ENCODE results near the gene MUTYH. TPM values are rescaled to one million over a fixed set of nuclear protein-coding genes. Genes with fewer than 3 reads are reported as not detected.

Gene MUTYH
- total RNA-seq, 1 donor from 2014 or later = 61.3 TPM

GRCh38 chr1:45344499-45344898 is 4.3 kb upstream of the MUTYH start:
- H3K27me3 Mint-ChIP-seq = no peaks in the 10 kb centered on the region
- H3K4me3 Mint-ChIP-seq = no peak overlapping the region
- no peak overlapping the region for H3K27ac Mint-ChIP-seq
- H3K9me3 Mint-ChIP-seq = no peaks in the 10 kb centered on the region
- DNase-seq (ENCODE audit: extremely low spot score, unreplicated experiment) = no peak
- TF ChIP-seq, protein P1, sequence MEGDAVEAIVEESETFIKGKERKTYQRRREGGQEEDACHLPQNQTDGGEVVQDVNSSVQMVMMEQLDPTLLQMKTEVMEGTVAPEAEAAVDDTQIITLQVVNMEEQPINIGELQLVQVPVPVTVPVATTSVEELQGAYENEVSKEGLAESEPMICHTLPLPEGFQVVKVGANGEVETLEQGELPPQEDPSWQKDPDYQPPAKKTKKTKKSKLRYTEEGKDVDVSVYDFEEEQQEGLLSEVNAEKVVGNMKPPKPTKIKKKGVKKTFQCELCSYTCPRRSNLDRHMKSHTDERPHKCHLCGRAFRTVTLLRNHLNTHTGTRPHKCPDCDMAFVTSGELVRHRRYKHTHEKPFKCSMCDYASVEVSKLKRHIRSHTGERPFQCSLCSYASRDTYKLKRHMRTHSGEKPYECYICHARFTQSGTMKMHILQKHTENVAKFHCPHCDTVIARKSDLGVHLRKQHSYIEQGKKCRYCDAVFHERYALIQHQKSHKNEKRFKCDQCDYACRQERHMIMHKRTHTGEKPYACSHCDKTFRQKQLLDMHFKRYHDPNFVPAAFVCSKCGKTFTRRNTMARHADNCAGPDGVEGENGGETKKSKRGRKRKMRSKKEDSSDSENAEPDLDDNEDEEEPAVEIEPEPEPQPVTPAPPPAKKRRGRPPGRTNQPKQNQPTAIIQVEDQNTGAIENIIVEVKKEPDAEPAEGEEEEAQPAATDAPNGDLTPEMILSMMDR (conservative IDR thresholded peaks at IDR 0.05) = no peak
- H3K36me3 Mint-ChIP-seq = peaks cover 13% of the 10 kb centered on the region
- H3K4me1 Mint-ChIP-seq (ENCODE audit: unreplicated experiment) = peaks cover 23% of the 10 kb centered on the region

DNA sequence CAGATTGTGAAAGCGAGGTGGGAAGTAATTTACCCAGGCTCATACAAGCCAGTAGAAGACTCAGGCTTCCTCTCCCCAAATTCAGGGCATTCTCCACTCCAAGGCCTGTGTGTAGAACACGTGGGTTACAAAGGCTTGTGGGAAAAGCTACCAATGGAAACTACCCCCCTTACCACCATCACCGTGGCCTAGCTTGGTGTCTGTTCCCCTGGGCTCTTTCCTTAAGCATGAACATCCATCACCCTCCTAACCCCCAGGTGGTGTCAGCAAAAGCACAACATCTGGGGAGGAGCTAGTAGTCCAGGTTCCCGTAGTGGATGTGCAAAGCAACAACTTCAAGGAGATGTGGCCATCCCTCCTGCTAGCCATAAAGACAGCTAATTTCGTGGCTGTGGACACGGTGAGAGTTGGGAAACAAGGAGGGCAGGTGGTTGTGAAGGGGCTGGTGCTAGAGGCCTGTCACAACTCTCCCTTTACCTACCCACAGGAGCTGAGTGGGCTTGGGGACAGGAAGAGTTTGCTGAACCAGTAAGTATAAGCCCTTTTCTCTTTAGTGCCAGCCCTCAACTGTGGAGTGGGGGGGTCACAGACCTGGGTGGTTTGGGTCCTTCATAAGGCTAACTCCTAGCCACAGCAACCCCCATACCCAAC is 701 bp upstream of the MUTYH start:
- TF ChIP-seq, protein P1 (conservative IDR thresholded peaks at IDR 0.05) = no peak
- DNase-seq (ENCODE audit: extremely low spot score, unreplicated experiment) = no peak
- Mint-ChIP-seq H3K4me1 (ENCODE audit: unreplicated experiment) (peaks cover 20% of the 10 kb centered on the region), H3K27me3 (no peaks in the 10 kb centered on the region), H3K9me3 (no peaks in the 10 kb centered on the region), H3K27ac (peak overlapping the region; percentile 96), H3K4me3 (peak overlapping the region; percentile 99), H3K36me3 (peaks cover 23% of the 10 kb centered on the region)

DNA sequence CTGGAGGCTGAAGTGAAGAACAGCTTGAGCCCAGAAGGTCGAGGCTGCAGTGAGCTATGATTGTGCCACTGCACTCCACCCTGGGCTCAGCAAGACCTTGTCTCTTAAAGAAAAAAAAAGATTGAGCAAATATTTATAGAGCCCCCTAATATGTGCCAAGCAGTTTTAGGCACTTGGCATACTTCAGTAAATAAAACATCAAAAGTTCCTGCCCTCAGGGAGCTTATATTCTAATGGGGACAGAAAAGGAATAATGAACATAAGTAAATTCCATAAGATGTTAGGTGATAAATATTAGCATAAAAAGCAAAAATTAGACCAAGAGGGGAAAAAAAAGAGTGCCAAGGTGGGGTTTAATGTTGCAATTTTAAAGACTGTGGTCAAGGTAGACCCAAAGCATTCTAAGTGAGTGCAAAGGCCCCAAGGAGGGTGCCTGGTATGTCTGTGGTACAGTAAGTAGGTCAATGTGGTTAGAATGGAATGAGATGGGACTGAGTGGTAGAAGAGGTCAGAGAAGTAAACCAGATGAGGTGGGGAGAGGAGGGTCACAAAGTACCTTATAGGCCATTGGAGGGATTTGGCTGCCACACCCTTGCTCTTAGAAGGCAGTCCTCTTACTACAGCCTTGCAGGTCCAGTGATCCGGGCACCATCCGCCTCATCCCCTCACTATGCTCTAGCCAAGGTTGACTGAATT is 2.5 kb downstream of the MUTYH start:
- peak overlapping the region; percentile 54 for H3K27ac Mint-ChIP-seq
- peak overlapping the region; percentile 69 for H3K4me3 Mint-ChIP-seq

DNA sequence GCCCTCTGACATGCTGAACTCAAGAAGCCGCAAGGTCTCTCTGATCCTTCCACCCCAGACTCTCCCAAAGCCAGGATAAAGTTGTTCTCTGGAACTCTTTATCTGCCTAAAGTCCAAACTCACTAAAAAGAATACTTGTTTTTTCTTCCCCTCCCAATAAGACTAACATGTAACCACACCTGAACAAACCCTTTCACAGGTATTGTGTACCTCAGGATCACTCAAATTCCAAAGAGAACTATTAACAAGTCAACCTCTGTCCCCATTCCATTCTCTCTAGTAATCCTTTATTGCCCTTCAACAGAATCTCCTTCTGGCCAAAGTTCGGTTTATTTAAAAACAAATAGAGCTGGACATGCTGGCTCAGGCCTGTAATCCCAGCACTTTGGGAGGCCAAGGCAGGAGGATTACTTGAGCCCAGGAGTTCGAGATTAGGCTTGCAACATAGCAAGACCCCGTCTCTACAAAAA is 4.3 kb downstream of the MUTYH start:
- no peaks in the 10 kb centered on the region for H3K9me3 Mint-ChIP-seq
- H3K4me3 Mint-ChIP-seq = peak overlapping the region; percentile 29
- peaks cover 18% of the 10 kb centered on the region for H3K4me1 Mint-ChIP-seq (ENCODE audit: unreplicated experiment)
- H3K27me3 Mint-ChIP-seq = no peaks in the 10 kb centered on the region
- peak overlapping the region; percentile 83 for H3K27ac Mint-ChIP-seq
- H3K36me3 Mint-ChIP-seq = peaks cover 25% of the 10 kb centered on the region
- TF ChIP-seq, protein P1 (conservative IDR thresholded peaks at IDR 0.05) = no peak
- DNase-seq (ENCODE audit: extremely low spot score, unreplicated experiment) = no peak

More for the DNA sequence above, 2.5 kb downstream of the MUTYH start:
- TF ChIP-seq, protein P1 (conservative IDR thresholded peaks at IDR 0.05) = no peak
- DNase-seq (ENCODE audit: extremely low spot score, unreplicated experiment) = no peak
- Mint-ChIP-seq H3K27me3 (no peaks in the 10 kb centered on the region), H3K9me3 (no peaks in the 10 kb centered on the region), H3K36me3 (peaks cover 29% of the 10 kb centered on the region), H3K4me1 (ENCODE audit: unreplicated experiment) (peaks cover 23% of the 10 kb centered on the region)

- DNase-seq (ENCODE audit: extremely low spot score, unreplicated experiment) = no peak
- Mint-ChIP-seq H3K36me3 (peaks cover 22% of the 10 kb centered on the region), H3K4me3 (no peak overlapping the region), H3K27ac (peak overlapping the region; percentile 48), H3K27me3 (no peaks in the 10 kb centered on the region), H3K9me3 (no peaks in the 10 kb centered on the region), H3K4me1 (ENCODE audit: unreplicated experiment) (peaks cover 15% of the 10 kb centered on the region)
- TF ChIP-seq, protein P1 (conservative IDR thresholded peaks at IDR 0.05) = no peak
Observed at GRCh38 chr1:45334308-45335245, 5.7 kb downstream of the MUTYH start.

Measured in type B pancreatic cell (in vitro differentiated cells).